A549 (cell line): ENCODE measurements around the gene BRDT. TPM values are rescaled to one million over a fixed set of nuclear protein-coding genes. Genes with fewer than 3 reads are reported as not detected.

Experiments
- ATAC-seq, 2 experiments: fragments of 200-7000 bp in 1 of 2; fragments of >200 bp in 1 of 2; cut with Nextera tagmentation in 1 of 2; cut with Tn5 transposase in 1 of 2; 3 replicates each; pipeline versions ENCODE4 v1.8.0 to v1.9.1; 2018 to 2020; ENCODE audit warnings: mild to moderate bottlenecking in 1 of 2, moderate library complexity in 1 of 2
- CTCF ChIA-PET: fragments of 300-600 bp; sonication (Branson Sonifier 250); formaldehyde crosslinking; extraction: SDS; loops from one replicate; lab custom pipeline; 2021; ENCODE audit warnings: antibody characterized with exemption, inconsistent platforms; lab: Yijun Ruan, JAX
- POLR2A ChIA-PET: fragments of 350-600 bp; formaldehyde crosslinking; extraction: SDS; loops from one replicate; lab custom pipeline; 2021; ENCODE audit warnings: antibody characterized with exemption, inconsistent platforms; lab: Yijun Ruan, JAX
- DNase-seq, 2 experiments: peaks; one replicate each; pipeline versions ENCODE4 v3.0.0 to v3.0.0-alpha.2; 2011 to 2016; ENCODE audit warnings: low read depth in 1 of 2, low spot score in 1 of 2
- FAIRE-seq: peaks from 2 replicates; lab custom pipeline; 2011; peaks lifted over from hg19 to GRCh38; lab: Jason Lieb, UNC
- H3K27ac ChIP-seq, 2 experiments: fragments of >200 bp; sonication (Bioruptor Twin); formaldehyde crosslinking; 3 replicates each; pipeline ENCODE4 v1.5.1; 2016 to 2017
- H3K4me1 ChIP-seq: fragments of >200 bp; sonication (Bioruptor Twin); formaldehyde crosslinking; 3 replicates; pipeline ENCODE4 v1.6.1; 2016
- H3K4me2 ChIP-seq: fragments of >200 bp; sonication (Bioruptor Twin); formaldehyde crosslinking; 3 replicates; pipeline ENCODE4 v1.6.1; 2016
- H3K4me3 ChIP-seq: fragments of >200 bp; sonication (Bioruptor Twin); formaldehyde crosslinking; 3 replicates; pipeline ENCODE4 v1.5.1; 2016
- H3K9me3 ChIP-seq: fragments of >200 bp; sonication (Bioruptor Twin); formaldehyde crosslinking; 3 replicates; pipeline ENCODE4 v1.6.1; 2016
- BHLHE40 ChIP-seq: IDR thresholded peaks from 2 replicates; pipeline ENCODE4 v1.6.1; 2012; ENCODE audit warnings: low read depth, low read length, inconsistent platforms
- CBX2 ChIP-seq: fragments of 200-600 bp; sonication (generic); IDR thresholded peaks from 2 replicates; pipeline ENCODE4 v1.6.1; 2016; ENCODE audit warnings: low read depth, mild to moderate bottlenecking, borderline replicate concordance
- CHD2 ChIP-seq: fragments of 150-350 bp; IDR thresholded peaks from 2 replicates; pipeline ENCODE4 v1.6.1; 2014; ENCODE audit warnings: low read length; ENCODE audit not compliant: partially characterized antibody
- EHF ChIP-seq: fragments of 250-450 bp; sonication (Bioruptor Pico); IDR thresholded peaks from 2 replicates; pipeline ENCODE4 v1.5.0; 2020; ENCODE audit warnings: mild to moderate bottlenecking
- EHMT2 ChIP-seq: fragments of 200-600 bp; sonication (generic); IDR thresholded peaks from 2 replicates; pipeline ENCODE4 v1.6.1; 2016; ENCODE audit warnings: antibody characterized with exemption, low read depth, mild to moderate bottlenecking, moderate library complexity
- EP300 ChIP-seq, 2 experiments: fragments of >200 bp; sonication (Bioruptor Twin); formaldehyde crosslinking; IDR thresholded peaks; 2 replicates in 1 of 2; 3 replicates in 1 of 2; pipeline ENCODE4 v1.6.1; 2016 to 2017
- GATA3 ChIP-seq: IDR thresholded peaks from 2 replicates; pipeline ENCODE4 v1.6.1; 2012; ENCODE audit warnings: borderline replicate concordance
- JUN ChIP-seq, 2 experiments: fragments of >200 bp; sonication (Bioruptor Twin); formaldehyde crosslinking; IDR thresholded peaks; 2 replicates in 1 of 2; 3 replicates in 1 of 2; pipeline ENCODE4 v1.6.1; 2016 to 2017
- JUNB ChIP-seq: fragments of >200 bp; sonication (Bioruptor Twin); formaldehyde crosslinking; IDR thresholded peaks from 2 replicates; pipeline ENCODE4 v1.6.1; 2016
- KDM5A ChIP-seq: fragments of 200-600 bp; sonication (generic); IDR thresholded peaks from 2 replicates; pipeline ENCODE4 v1.6.1; 2016; ENCODE audit warnings: antibody characterized with exemption, mild to moderate bottlenecking
- MAFK ChIP-seq: fragments of 450-650 bp; IDR thresholded peaks from 2 replicates; pipeline ENCODE4 v1.6.1; 2014; ENCODE audit not compliant: partially characterized antibody
- MYC ChIP-seq: IDR thresholded peaks from 2 replicates; pipeline ENCODE4 v1.6.1; 2012; ENCODE audit warnings: mild to moderate bottlenecking, inconsistent platforms, low read length, improper control_type of control experiment, borderline replicate concordance
- NPAS2 ChIP-seq: fragments of 250-450 bp; sonication (Bioruptor Pico); IDR thresholded peaks from 2 replicates; pipeline ENCODE4 v1.8.0; 2022; ENCODE audit warnings: mild to moderate bottlenecking, moderate library complexity, borderline replicate concordance
- POLR2A ChIP-seq: IDR thresholded peaks from 2 replicates; pipeline ENCODE4 v1.6.1; 2012; ENCODE audit warnings: mild to moderate bottlenecking, low read length
- RCOR1 ChIP-seq: fragments of 150-350 bp; IDR thresholded peaks from 2 replicates; pipeline ENCODE4 v1.6.1; 2014; ENCODE audit warnings: antibody characterized with exemption, low read length, low read depth
- RFX5 ChIP-seq: fragments of 450-650 bp; IDR thresholded peaks from 2 replicates; pipeline ENCODE4 v1.7.1; 2014; ENCODE audit warnings: antibody characterized with exemption, mild to moderate bottlenecking, moderate library complexity
- RNF2 ChIP-seq: fragments of 200-600 bp; sonication (generic); IDR thresholded peaks from 2 replicates; pipeline ENCODE4 v1.6.1; 2016; ENCODE audit warnings: low read depth, mild to moderate bottlenecking, antibody characterized with exemption, moderate library complexity, borderline replicate concordance
- SREBF2 ChIP-seq: fragments of 450-650 bp; IDR thresholded peaks from 2 replicates; pipeline ENCODE4 v1.6.1; 2014; ENCODE audit warnings: mild to moderate bottlenecking, moderate library complexity
- TP53 ChIP-seq: fragments of 250-450 bp; sonication (Bioruptor Pico); IDR thresholded peaks from 2 replicates; pipeline ENCODE4 v1.5.0; 2021; ENCODE audit warnings: mild to moderate bottlenecking, moderate library complexity
- WGBS: methylation state at CpG from one replicate; pipeline ENCODE4 v1.1.6; 2017; ENCODE audit errors: missing lambda C conversion rate; 5-methylcytosine and 5-hydroxymethylcytosine counted together
- polyA plus RNA-seq, 4 experiments: library from polyadenylated mRNA; depleted of rRNA in 3 of 4; stranded (reverse); fragments of >200 nt; fragmentation: RNase III in 1 of 4; extraction: RNeasy Plus Mini Kit Qiagen cat#74134 plus additional on column Dnase treatment in 1 of 4; gene quantifications; 2 replicates in 3 of 4; 3 replicates in 1 of 4; pipeline ENCODE4 v1.2.3, GENCODE V29; 2011 to 2017
- TF ChIP-seq, protein P1 (sequence below): IDR thresholded peaks from 2 replicates; pipeline ENCODE4 v1.6.1; 2012
- TF ChIP-seq, protein P2 (sequence below): fragments of >200 bp; sonication (Bioruptor Twin); formaldehyde crosslinking; IDR thresholded peaks from 3 replicates; pipeline ENCODE4 v1.5.1; 2016
- TF ChIP-seq, protein P3 (sequence below): fragments of 200-600 bp; sonication (generic); IDR thresholded peaks from 2 replicates; pipeline ENCODE4 v1.6.1; 2016; ENCODE audit warnings: antibody characterized with exemption, mild to moderate bottlenecking, moderate library complexity
- TF ChIP-seq, protein P4 (sequence below): fragments of 250-450 bp; sonication (Bioruptor Pico); IDR thresholded peaks from 2 replicates; pipeline ENCODE4 v1.5.0; 2020; ENCODE audit warnings: low read depth, mild to moderate bottlenecking, moderate library complexity
- TF ChIP-seq, protein P5 (sequence below): fragments of >200 bp; sonication (Bioruptor Twin); formaldehyde crosslinking; IDR thresholded peaks from 3 replicates; pipeline ENCODE4 v1.6.1; 2016
- TF ChIP-seq, protein P6 (sequence below): IDR thresholded peaks from 2 replicates; pipeline ENCODE4 v1.6.1; 2012

The BRDT gene
- polyA plus RNA-seq, 2 of the 4 experiments (the other 2 are of a cell fraction) = not detected

DNA sequence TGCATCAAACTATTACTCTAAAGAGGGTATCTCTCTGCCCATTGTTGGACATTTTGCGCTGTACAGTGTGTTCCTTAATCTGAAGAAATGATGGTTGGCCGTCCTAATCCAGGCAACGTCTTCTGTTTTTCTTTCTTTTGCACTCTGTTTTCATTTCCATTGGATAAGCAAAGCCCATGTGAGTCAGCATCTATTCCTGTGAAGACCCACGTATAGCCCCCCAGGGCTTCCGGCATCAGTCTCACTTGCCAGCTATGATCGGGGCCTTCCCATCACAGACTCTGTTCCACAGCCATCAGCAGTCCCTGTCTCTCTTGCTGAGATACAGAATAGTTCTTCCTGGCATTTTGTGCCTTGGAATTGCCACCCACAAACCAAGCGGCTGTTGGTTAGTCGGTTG is 29.2 kb upstream of the BRDT start:
- ATAC-seq = no peak
- FAIRE-seq = no peak
- POLR2A ChIA-PET = no interaction called here

DNA sequence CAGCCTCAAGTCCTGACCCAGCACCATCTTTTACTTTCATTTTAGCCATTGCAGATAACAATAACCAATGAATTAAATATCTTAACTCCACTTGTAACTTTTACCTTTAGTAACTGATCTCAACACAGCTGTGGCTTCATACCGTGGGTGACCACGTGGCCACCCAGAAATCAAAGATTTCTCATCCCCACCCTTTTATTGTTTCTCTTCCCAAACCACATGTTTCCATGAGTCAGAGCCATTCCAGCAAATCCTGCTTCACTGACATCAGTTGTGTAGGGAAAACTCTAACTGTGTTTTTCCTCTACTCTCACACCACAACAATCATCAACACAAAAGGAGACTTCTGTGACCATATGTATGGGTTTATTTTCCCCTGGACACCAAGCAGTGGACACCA is 25.1 kb upstream of the BRDT start:
- H3K9me3 ChIP-seq = no peaks in the 10 kb centered on the region
- no peak for ATAC-seq
- peak overlapping the region in 1 of 2 experiments; percentile 58; a peak in 3 of 6 replicates for H3K27ac ChIP-seq
- no peak overlapping the region for H3K4me2 ChIP-seq
- ChIA-PET POLR2A (no interaction called here), CTCF (no interaction called here)
- H3K4me1 ChIP-seq = peaks cover 10% of the 10 kb centered on the region; the same call in 2 of the 3 replicates
- no peak for FAIRE-seq
- 74% methylated on average over 2 of the region's 2 CpGs for WGBS
- H3K4me3 ChIP-seq = no peak overlapping the region
- DNase-seq = peak in 1 of 2 experiments; percentile 10
- TF ChIP-seq BHLHE40 (no peak), TP53 (CRISPR knock-in tag) (no peak), GATA3 (no peak), EHF (CRISPR knock-in tag) (no peak), POLR2A (no peak), JUN (IDR thresholded peaks at IDR 0.05) (no peak), CBX2 (no peak), JUNB (no peak), RCOR1 (no peak), RFX5 (no peak), SREBF2 (no peak)
- TF ChIP-seq, protein P1, sequence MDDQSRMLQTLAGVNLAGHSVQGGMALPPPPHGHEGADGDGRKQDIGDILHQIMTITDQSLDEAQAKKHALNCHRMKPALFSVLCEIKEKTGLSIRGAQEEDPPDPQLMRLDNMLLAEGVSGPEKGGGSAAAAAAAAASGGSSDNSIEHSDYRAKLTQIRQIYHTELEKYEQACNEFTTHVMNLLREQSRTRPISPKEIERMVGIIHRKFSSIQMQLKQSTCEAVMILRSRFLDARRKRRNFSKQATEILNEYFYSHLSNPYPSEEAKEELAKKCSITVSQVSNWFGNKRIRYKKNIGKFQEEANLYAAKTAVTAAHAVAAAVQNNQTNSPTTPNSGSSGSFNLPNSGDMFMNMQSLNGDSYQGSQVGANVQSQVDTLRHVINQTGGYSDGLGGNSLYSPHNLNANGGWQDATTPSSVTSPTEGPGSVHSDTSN = no peak
- TF ChIP-seq, protein P2, sequence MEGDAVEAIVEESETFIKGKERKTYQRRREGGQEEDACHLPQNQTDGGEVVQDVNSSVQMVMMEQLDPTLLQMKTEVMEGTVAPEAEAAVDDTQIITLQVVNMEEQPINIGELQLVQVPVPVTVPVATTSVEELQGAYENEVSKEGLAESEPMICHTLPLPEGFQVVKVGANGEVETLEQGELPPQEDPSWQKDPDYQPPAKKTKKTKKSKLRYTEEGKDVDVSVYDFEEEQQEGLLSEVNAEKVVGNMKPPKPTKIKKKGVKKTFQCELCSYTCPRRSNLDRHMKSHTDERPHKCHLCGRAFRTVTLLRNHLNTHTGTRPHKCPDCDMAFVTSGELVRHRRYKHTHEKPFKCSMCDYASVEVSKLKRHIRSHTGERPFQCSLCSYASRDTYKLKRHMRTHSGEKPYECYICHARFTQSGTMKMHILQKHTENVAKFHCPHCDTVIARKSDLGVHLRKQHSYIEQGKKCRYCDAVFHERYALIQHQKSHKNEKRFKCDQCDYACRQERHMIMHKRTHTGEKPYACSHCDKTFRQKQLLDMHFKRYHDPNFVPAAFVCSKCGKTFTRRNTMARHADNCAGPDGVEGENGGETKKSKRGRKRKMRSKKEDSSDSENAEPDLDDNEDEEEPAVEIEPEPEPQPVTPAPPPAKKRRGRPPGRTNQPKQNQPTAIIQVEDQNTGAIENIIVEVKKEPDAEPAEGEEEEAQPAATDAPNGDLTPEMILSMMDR = no peak
- TF ChIP-seq, protein P3, sequence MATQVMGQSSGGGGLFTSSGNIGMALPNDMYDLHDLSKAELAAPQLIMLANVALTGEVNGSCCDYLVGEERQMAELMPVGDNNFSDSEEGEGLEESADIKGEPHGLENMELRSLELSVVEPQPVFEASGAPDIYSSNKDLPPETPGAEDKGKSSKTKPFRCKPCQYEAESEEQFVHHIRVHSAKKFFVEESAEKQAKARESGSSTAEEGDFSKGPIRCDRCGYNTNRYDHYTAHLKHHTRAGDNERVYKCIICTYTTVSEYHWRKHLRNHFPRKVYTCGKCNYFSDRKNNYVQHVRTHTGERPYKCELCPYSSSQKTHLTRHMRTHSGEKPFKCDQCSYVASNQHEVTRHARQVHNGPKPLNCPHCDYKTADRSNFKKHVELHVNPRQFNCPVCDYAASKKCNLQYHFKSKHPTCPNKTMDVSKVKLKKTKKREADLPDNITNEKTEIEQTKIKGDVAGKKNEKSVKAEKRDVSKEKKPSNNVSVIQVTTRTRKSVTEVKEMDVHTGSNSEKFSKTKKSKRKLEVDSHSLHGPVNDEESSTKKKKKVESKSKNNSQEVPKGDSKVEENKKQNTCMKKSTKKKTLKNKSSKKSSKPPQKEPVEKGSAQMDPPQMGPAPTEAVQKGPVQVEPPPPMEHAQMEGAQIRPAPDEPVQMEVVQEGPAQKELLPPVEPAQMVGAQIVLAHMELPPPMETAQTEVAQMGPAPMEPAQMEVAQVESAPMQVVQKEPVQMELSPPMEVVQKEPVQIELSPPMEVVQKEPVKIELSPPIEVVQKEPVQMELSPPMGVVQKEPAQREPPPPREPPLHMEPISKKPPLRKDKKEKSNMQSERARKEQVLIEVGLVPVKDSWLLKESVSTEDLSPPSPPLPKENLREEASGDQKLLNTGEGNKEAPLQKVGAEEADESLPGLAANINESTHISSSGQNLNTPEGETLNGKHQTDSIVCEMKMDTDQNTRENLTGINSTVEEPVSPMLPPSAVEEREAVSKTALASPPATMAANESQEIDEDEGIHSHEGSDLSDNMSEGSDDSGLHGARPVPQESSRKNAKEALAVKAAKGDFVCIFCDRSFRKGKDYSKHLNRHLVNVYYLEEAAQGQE = no peak

More for the DNA sequence above, 29.2 kb upstream of the BRDT start:
- peaks cover 10% of the 10 kb centered on the region; the same call in 2 of the 3 replicates for H3K4me1 ChIP-seq
- DNase-seq = no peak
- TF ChIP-seq KDM5A = no peak
- no peak for TF ChIP-seq EHMT2
- TF ChIP-seq, protein P4, sequence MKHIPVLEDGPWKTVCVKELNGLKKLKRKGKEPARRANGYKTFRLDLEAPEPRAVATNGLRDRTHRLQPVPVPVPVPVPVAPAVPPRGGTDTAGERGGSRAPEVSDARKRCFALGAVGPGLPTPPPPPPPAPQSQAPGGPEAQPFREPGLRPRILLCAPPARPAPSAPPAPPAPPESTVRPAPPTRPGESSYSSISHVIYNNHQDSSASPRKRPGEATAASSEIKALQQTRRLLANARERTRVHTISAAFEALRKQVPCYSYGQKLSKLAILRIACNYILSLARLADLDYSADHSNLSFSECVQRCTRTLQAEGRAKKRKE (CRISPR knock-in tag) = no peak
- TF ChIP-seq, protein P1 = no peak
- no peak for TF ChIP-seq MYC
- TF ChIP-seq TP53 (CRISPR knock-in tag) = no peak
- TF ChIP-seq, protein P5, sequence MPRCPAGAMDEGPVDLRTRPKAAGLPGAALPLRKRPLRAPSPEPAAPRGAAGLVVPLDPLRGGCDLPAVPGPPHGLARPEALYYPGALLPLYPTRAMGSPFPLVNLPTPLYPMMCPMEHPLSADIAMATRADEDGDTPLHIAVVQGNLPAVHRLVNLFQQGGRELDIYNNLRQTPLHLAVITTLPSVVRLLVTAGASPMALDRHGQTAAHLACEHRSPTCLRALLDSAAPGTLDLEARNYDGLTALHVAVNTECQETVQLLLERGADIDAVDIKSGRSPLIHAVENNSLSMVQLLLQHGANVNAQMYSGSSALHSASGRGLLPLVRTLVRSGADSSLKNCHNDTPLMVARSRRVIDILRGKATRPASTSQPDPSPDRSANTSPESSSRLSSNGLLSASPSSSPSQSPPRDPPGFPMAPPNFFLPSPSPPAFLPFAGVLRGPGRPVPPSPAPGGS = no peak
- TF ChIP-seq, protein P2 = no peak
- TF ChIP-seq, protein P6, sequence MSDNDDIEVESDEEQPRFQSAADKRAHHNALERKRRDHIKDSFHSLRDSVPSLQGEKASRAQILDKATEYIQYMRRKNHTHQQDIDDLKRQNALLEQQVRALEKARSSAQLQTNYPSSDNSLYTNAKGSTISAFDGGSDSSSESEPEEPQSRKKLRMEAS = no peak
- TF ChIP-seq NPAS2 (CRISPR knock-in tag) = no peak
- no peak for TF ChIP-seq MAFK
- no peak for TF ChIP-seq RNF2
- no peak for TF ChIP-seq EP300 (IDR thresholded peaks at IDR 0.05)
- TF ChIP-seq CHD2 = no peak
- H3K4me2 ChIP-seq = no peak overlapping the region
- no peaks in the 10 kb centered on the region for H3K9me3 ChIP-seq
- CTCF ChIA-PET = interaction anchor here (0.9 to 1.4 kb wide), 2 partner anchors 33 to 74 kb away, joined by 4 read pairs; no protein-coding TSS in a partner anchor
- 97% methylated on average over 8 of the region's 8 CpGs for WGBS
- no peak overlapping the region for H3K4me3 ChIP-seq
- no peak overlapping the region for H3K27ac ChIP-seq
